OCI-LY3 (cell line): ENCODE data around the gene BACE2.

Experiments used
- CTCF ChIP-seq: fragments of 200-600, 300-600 bp; sonication (generic); IDR thresholded peaks from 2 replicates; pipeline ENCODE4 v1.5.1; 2014; ENCODE audit warnings: antibody characterized with exemption, low read length, low read depth
- EZH2phosphoT487 ChIP-seq: fragments of 200-600 bp; shearing (Covaris generic); IDR thresholded peaks from 2 replicates; pipeline ENCODE4 v1.6.1; 2018; ENCODE audit warnings: antibody characterized with exemption, mixed run types, low read depth

- TF ChIP-seq CTCF (no peak), EZH2phosphoT487 (no peak)
These were observed 114.5 kb downstream of the BACE2 start for GRCh38 chr21:41282412-41282811.
